MG63 (cell line): ENCODE measurements around the gene TRPV4. TPM values are rescaled to one million over a fixed set of nuclear protein-coding genes. Genes with fewer than 3 reads are reported as not detected.

Experiments used
- DNase-seq: peaks from one replicate; pipeline ENCODE4 v3.0.0-alpha.2; 2020
- H3K27me3 ChIP-seq: fragments of 250-450 bp; sonication (Bioruptor Pico); 2 replicates; pipeline ENCODE4 v1.5.1; 2020; ENCODE audit warnings: mild to moderate bottlenecking, moderate library complexity
- H3K36me3 ChIP-seq: fragments of 250-450 bp; sonication (Bioruptor Pico); 2 replicates; pipeline ENCODE4 v1.5.1; 2020; ENCODE audit warnings: mild to moderate bottlenecking, moderate library complexity
- H3K4me3 ChIP-seq: fragments of 250-450 bp; sonication (Bioruptor Pico); 2 replicates; pipeline ENCODE4 v1.5.1; 2020; ENCODE audit warnings: mild to moderate bottlenecking, moderate library complexity
- H3K9me3 ChIP-seq: fragments of 250-450 bp; sonication (Bioruptor Pico); 2 replicates; pipeline ENCODE4 v1.5.1; 2020; ENCODE audit warnings: mild to moderate bottlenecking, moderate library complexity
- total RNA-seq: library from RNA; depleted of rRNA; stranded (reverse); fragments of >200 nt; shearing (Covaris generic); gene quantifications from 2 replicates; pipeline ENCODE4 v1.2.3, GENCODE V29; 2014; ENCODE audit warnings: low replicate concordance

TRPV4 gene
- total RNA-seq, 1 experiment from 2014 or later, result 1.1 TPM

DNA sequence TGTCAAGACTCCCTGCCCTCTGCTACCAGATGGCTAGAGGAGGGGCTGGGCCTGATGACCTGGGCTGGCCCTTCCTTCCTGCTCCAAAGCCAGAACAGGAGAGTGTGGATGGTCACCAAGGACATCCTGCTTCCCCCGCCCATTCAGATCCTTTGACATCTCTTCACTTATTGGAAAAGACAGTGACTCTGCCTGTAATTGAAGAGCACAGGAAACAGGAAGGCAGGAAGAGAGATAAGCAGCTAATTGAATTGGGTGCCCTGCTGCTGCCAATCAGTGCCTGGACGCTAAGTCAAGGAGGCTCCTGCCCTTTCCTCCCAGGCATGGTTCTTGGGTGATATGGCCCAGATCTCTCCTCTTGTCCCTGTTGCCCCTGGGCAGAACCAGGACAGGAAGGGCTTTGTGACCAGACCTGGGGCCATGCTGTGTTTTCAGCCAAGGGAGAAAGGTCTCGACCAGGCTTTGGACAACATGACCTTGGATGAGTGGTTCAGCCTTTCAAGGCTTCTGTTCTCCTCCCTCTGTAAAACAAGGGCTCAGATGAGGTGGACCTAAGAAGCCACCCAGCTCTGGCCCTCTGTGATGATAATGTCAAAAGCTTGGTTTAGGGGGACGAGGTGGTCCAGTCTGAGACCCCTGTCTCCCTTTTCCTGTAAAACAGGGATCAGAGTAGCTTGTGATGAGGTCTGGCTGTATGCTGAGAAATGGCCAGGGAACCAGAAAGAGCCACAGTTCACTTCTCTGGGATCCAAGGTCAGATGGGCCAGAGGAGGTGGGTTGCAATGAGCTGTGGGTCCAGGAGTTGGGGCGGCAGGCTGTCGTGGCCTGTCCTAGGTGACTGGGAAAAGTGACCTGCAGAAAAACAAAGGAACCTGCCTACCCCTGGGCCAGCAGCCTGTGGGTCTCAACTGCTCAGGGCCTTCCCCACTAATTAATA is 80.8 kb downstream of the TRPV4 start:
- H3K9me3 ChIP-seq, result peaks cover 6% of the 10 kb centered on the region; the same call in 1 of the 2 replicates
- DNase-seq, result no peak
- H3K36me3 ChIP-seq, result no peaks in the 10 kb centered on the region
- no peaks in the 10 kb centered on the region for H3K27me3 ChIP-seq
- no peak overlapping the region for H3K4me3 ChIP-seq

- DNase-seq, result no peak
- Histone ChIP-seq H3K27me3 (no peaks in the 10 kb centered on the region), H3K9me3 (no peaks in the 10 kb centered on the region), H3K4me3 (no peak overlapping the region), H3K36me3 (no peaks in the 10 kb centered on the region)
Measured at GRCh38 chr12:109744986-109745942, 87.9 kb downstream of the TRPV4 start.

DNA sequence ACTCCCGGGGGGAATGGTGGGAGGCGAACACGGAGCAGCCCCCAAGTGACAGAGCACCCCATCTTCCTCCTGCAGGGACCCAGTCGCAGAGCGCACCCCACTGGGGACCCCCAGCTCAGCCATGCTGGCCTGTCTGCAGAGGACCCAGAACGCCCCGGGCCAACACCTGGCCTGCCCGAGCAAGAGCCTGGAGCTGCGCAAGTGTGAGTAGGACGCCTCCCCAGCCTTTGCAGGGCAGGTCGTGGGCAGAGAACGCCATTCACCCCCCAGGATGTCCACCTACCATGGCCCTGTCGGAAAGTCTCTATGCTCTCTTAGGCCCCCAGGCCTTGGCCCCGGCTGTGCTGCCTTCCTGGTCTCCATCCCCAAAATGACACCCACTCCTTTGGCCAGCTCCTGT is 89.2 kb downstream of the TRPV4 start:
- no peaks in the 10 kb centered on the region for H3K27me3 ChIP-seq
- H3K36me3 ChIP-seq, result no peaks in the 10 kb centered on the region
- no peak overlapping the region for H3K4me3 ChIP-seq
- H3K9me3 ChIP-seq, result no peaks in the 10 kb centered on the region
- DNase-seq, result no peak

- Histone ChIP-seq H3K27me3 (no peaks in the 10 kb centered on the region), H3K4me3 (no peak overlapping the region)
- no peak for DNase-seq
Measured at GRCh38 chr12:109743076-109743910, 89.9 kb downstream of the TRPV4 start.

GRCh38 chr12:109741970-109742703 is 91.1 kb downstream of the TRPV4 start:
- H3K27me3 ChIP-seq, result no peaks in the 10 kb centered on the region
- no peaks in the 10 kb centered on the region for H3K36me3 ChIP-seq
- H3K9me3 ChIP-seq, result no peaks in the 10 kb centered on the region
- DNase-seq, result no peak
- no peak overlapping the region for H3K4me3 ChIP-seq

More at GRCh38 chr12:109743076-109743910, 89.9 kb downstream of the TRPV4 start:
- H3K36me3 ChIP-seq, result no peaks in the 10 kb centered on the region
- no peaks in the 10 kb centered on the region for H3K9me3 ChIP-seq

GRCh38 chr12:109741286-109741969 is 91.8 kb downstream of the TRPV4 start:
- no peaks in the 10 kb centered on the region for H3K27me3 ChIP-seq
- DNase-seq, result no peak
- no peaks in the 10 kb centered on the region for H3K9me3 ChIP-seq
- H3K4me3 ChIP-seq, result no peak overlapping the region
- no peaks in the 10 kb centered on the region for H3K36me3 ChIP-seq

GRCh38 chr12:109740694-109741245 is 92.4 kb downstream of the TRPV4 start:
- H3K4me3 ChIP-seq, result no peak overlapping the region
- H3K36me3 ChIP-seq, result no peaks in the 10 kb centered on the region
- DNase-seq, result no peak
- H3K27me3 ChIP-seq, result no peaks in the 10 kb centered on the region
- H3K9me3 ChIP-seq, result no peaks in the 10 kb centered on the region

- Histone ChIP-seq H3K4me3 (no peak overlapping the region), H3K36me3 (no peaks in the 10 kb centered on the region), H3K27me3 (no peaks in the 10 kb centered on the region), H3K9me3 (no peaks in the 10 kb centered on the region)
- DNase-seq, result no peak
Measured at GRCh38 chr12:109739747-109740693, 93.2 kb downstream of the TRPV4 start.

GRCh38 chr12:109738878-109739665 is 94.1 kb downstream of the TRPV4 start:
- no peaks in the 10 kb centered on the region for H3K36me3 ChIP-seq
- H3K9me3 ChIP-seq, result no peaks in the 10 kb centered on the region
- H3K4me3 ChIP-seq, result no peak overlapping the region
- DNase-seq, result no peak
- no peaks in the 10 kb centered on the region for H3K27me3 ChIP-seq

GRCh38 chr12:109738209-109738608 is 95.0 kb downstream of the TRPV4 start:
- no peak for DNase-seq
- H3K9me3 ChIP-seq, result no peaks in the 10 kb centered on the region
- no peaks in the 10 kb centered on the region for H3K36me3 ChIP-seq
- H3K27me3 ChIP-seq, result no peaks in the 10 kb centered on the region
- H3K4me3 ChIP-seq, result no peak overlapping the region

- H3K4me3 ChIP-seq, result no peak overlapping the region
- no peak for DNase-seq
- no peaks in the 10 kb centered on the region for H3K27me3 ChIP-seq
- no peaks in the 10 kb centered on the region for H3K36me3 ChIP-seq
- no peaks in the 10 kb centered on the region for H3K9me3 ChIP-seq
Measured at GRCh38 chr12:109737631-109738030, 95.6 kb downstream of the TRPV4 start.

DNA sequence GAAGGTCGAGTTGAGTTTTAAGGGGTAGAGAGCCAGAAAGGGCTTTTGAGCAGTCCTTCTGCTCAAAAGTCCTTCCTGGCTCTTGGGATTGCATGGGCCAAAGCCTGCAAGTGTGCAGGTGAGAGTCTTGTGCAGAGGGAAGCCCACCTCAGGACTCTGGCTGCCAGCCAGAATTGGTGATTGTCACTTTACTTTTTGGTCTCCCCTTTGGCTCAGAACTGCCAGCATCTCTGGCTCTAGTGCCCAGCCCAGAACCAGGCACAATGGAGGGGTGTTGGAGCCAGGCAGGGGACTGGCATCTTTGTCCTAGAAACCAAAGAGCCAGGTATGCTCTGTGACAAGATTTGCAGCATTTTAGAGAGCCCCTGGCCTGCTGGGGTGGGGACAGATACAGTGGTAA is 96.1 kb downstream of the TRPV4 start:
- Histone ChIP-seq H3K36me3 (no peaks in the 10 kb centered on the region), H3K4me3 (no peak overlapping the region), H3K9me3 (no peaks in the 10 kb centered on the region), H3K27me3 (no peaks in the 10 kb centered on the region)
- no peak for DNase-seq

DNA sequence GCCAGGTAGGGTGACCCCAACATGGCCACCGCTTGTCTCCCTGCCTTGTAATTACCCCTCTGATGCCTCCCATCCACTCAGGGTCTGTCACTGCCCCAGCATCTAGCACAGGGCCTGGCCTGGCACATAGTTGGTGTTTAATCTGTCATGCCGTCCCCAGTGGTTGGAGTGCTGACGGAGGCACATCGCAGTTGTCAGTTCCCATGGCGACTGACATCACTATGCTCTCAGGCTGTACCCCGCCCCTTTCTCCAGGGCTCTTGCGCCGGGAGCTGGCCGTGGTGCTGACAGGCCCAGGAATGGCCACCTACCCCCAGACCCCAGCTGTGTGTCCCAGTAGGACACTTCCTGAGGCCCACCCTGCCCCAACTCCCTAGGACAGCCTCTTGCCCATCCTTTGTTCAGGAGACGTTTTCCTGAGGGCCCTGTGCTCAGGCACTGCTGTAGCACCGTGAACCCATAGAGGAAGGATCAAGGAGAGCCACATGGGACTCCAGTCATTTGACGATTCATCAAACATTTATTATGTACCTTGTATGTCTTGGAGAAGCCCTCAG is 96.6 kb downstream of the TRPV4 start:
- DNase-seq, result no peak
- Histone ChIP-seq H3K4me3 (no peak overlapping the region), H3K36me3 (no peaks in the 10 kb centered on the region), H3K9me3 (no peaks in the 10 kb centered on the region), H3K27me3 (no peaks in the 10 kb centered on the region)
